Gastroesophageal sphincter (tissue), 4 donors: ENCODE data around the gene TMEM125. TPM values are rescaled to one million over a fixed set of nuclear protein-coding genes. Genes with fewer than 3 reads are reported as not detected.

ENCODE experiments used
- ATAC-seq: fragments of 150-250 bp; one replicate; pipeline ENCODE4 v1.9.1; 2016; ENCODE audit warnings: mild to moderate bottlenecking, moderate library complexity
- H3K27ac ChIP-seq, 4 donors: fragments of 200-600 bp; sonication (generic) in 3 of 4; 1 replicate in 3 of 4; 2 replicates in 1 of 4; pipeline ENCODE4 v1.5.1; 2016 to 2019
- H3K27me3 ChIP-seq: fragments of 200-600 bp; sonication (generic); one replicate; pipeline ENCODE4 v1.5.1; 2019
- H3K36me3 ChIP-seq, 2 donors: fragments of 200-600 bp; sonication (generic); one replicate each; pipeline ENCODE4 v1.5.1; 2019; ENCODE audit warnings: control low read depth in 1 of 2
- H3K4me1 ChIP-seq, 3 donors: fragments of 200-600 bp; sonication (generic); 1 replicate in 2 of 3; 2 replicates in 1 of 3; pipeline ENCODE4 v1.5.1; 2016 to 2019; ENCODE audit warnings: control low read depth in 2 of 3
- H3K4me3 ChIP-seq, 2 donors: fragments of 200-600 bp; sonication (generic); one replicate each; pipeline ENCODE4 v1.5.1; 2019; ENCODE audit warnings: mild to moderate bottlenecking in 1 of 2, moderate library complexity in 1 of 2
- H3K9me3 ChIP-seq, 3 donors: fragments of 200-600 bp; sonication (generic); one replicate each; pipeline ENCODE4 v1.5.1; 2017 to 2019; ENCODE audit warnings: control low read depth in 2 of 3
- EP300 ChIP-seq: sonication (generic); formaldehyde crosslinking; IDR thresholded peaks from one replicate; pipeline ENCODE4 v1.6.1; 2017; ENCODE audit warnings: antibody characterized with exemption, mild to moderate bottlenecking
- POLR2A ChIP-seq, 2 donors: fragments of 450-650 bp; IDR thresholded peaks; one replicate each; pipeline ENCODE4 v1.6.1; 2017; ENCODE audit warnings: antibody characterized with exemption in 2 of 2, mild to moderate bottlenecking in 2 of 2, moderate library complexity in 1 of 2
- POLR2AphosphoS5 ChIP-seq: sonication (generic); formaldehyde crosslinking; IDR thresholded peaks from one replicate; pipeline ENCODE4 v1.6.1; 2017; ENCODE audit warnings: antibody characterized with exemption
- WGBS, 2 donors: methylation state at CpG; one replicate each; pipeline ENCODE4 v1.1.5; 2018; ENCODE audit warnings: low coverage in 1 of 2; 5-methylcytosine and 5-hydroxymethylcytosine counted together
- total RNA-seq, 4 donors: library from RNA; depleted of rRNA; stranded (reverse); fragments of >200 nt; gene quantifications; one replicate each; pipeline ENCODE4 v1.1.0, GENCODE V29; 2016
- TF ChIP-seq, protein P1 (sequence below), 4 experiments: fragments of 200-600 bp in 2 of 4; fragments of 450-650 bp in 2 of 4; sonication (generic) in 1 of 4; IDR thresholded peaks; one replicate each; pipeline ENCODE4 v1.5.1; 2017 to 2019; ENCODE audit warnings: antibody characterized with exemption in 4 of 4, mild to moderate bottlenecking in 2 of 4, moderate library complexity in 2 of 4

The TMEM125 gene
- total RNA-seq, 4 donors from 2014 or later: 0.45 TPM; not detected in 3

GRCh38 chr1:43307458-43308158, 37.8 kb downstream of the TMEM125 start:
- ATAC-seq: no peak
- no peaks in the 10 kb centered on the region for H3K27me3 ChIP-seq
- H3K4me1 ChIP-seq: peaks cover 0 to 27% (median 0%) of the 10 kb centered on the region in 3 donors
- no peak for TF ChIP-seq POLR2A (IDR thresholded peaks at IDR 0.05)
- TF ChIP-seq POLR2AphosphoS5: no peak
- TF ChIP-seq, protein P1, sequence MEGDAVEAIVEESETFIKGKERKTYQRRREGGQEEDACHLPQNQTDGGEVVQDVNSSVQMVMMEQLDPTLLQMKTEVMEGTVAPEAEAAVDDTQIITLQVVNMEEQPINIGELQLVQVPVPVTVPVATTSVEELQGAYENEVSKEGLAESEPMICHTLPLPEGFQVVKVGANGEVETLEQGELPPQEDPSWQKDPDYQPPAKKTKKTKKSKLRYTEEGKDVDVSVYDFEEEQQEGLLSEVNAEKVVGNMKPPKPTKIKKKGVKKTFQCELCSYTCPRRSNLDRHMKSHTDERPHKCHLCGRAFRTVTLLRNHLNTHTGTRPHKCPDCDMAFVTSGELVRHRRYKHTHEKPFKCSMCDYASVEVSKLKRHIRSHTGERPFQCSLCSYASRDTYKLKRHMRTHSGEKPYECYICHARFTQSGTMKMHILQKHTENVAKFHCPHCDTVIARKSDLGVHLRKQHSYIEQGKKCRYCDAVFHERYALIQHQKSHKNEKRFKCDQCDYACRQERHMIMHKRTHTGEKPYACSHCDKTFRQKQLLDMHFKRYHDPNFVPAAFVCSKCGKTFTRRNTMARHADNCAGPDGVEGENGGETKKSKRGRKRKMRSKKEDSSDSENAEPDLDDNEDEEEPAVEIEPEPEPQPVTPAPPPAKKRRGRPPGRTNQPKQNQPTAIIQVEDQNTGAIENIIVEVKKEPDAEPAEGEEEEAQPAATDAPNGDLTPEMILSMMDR (IDR thresholded peaks at IDR 0.05): no peak
- TF ChIP-seq EP300: no peak
- no peaks in the 10 kb centered on the region for H3K36me3 ChIP-seq
- no peak overlapping the region for H3K27ac ChIP-seq
- H3K9me3 ChIP-seq: no peaks in the 10 kb centered on the region
- 93 to 94% methylated on average over 3 of the region's 9 CpGs for WGBS, 2 donors
- no peak overlapping the region for H3K4me3 ChIP-seq

DNA sequence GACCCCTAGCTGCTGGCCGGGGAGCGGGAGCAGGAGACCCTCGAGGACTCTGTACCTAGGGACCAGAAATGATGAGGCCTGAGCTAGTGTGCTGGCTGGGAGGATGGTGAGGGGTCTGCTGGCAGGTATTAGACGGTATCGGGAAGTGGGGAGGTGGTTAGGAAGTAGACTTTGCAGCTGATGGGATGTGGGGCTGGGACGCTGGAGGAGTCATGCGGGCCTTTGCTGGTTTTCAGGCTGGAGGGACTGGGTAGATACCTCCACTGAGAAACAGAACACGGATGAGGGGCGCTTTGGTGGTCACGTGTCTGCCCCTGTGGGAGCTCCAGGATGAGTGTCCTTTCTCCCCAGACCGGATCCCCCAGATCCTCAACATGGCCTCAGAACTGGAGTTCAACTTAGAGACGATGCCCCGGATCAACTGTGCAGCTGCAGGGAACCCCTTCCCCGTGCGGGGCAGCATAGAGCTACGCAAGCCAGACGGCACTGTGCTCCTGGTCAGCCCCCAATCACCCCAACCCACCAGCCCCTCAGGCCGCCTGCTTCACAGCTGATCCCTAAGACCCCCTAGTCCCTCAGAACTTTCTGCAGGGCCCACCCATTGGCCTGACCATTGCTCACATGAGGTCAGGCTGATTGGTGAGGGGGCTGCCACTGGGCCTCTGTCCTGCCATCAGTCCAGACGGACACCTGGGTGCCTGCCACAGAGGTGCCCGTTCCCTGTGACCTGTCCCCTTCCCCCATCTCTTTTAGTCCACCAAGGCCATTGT, 39.0 kb downstream of the TMEM125 start:
- TF ChIP-seq EP300: no peak
- TF ChIP-seq, protein P1 (IDR thresholded peaks at IDR 0.05): no peak
- TF ChIP-seq POLR2AphosphoS5: no peak
- TF ChIP-seq POLR2A (IDR thresholded peaks at IDR 0.05): no peak
- Histone ChIP-seq H3K4me3 (no peak overlapping the region), H3K36me3 (no peaks in the 10 kb centered on the region), H3K4me1 (peaks cover 0 to 22% (median 0%) of the 10 kb centered on the region in 3 donors), H3K27ac (no peak overlapping the region), H3K27me3 (no peaks in the 10 kb centered on the region), H3K9me3 (no peaks in the 10 kb centered on the region)
- no peak for ATAC-seq
- WGBS, 2 donors: 87 to 90% methylated on average over 6 to 10 of the region's 20 CpGs

- H3K27ac ChIP-seq: no peak overlapping the region
- no peaks in the 10 kb centered on the region for H3K9me3 ChIP-seq
- no peaks in the 10 kb centered on the region for H3K36me3 ChIP-seq
- H3K4me3 ChIP-seq: no peak overlapping the region
- no peaks in the 10 kb centered on the region for H3K27me3 ChIP-seq
- H3K4me1 ChIP-seq: peaks cover 0 to 15% (median 0%) of the 10 kb centered on the region in 3 donors
- 93% methylated on average over 5 of the region's 13 CpGs; no CpG with 5 or more reads in 1 of the 2 donors for WGBS, 2 donors
- TF ChIP-seq EP300: no peak
- TF ChIP-seq, protein P1 (IDR thresholded peaks at IDR 0.05): no peak
- no peak for TF ChIP-seq POLR2AphosphoS5
- no peak for TF ChIP-seq POLR2A (IDR thresholded peaks at IDR 0.05)
- no peak for ATAC-seq
These were observed 39.7 kb downstream of the TMEM125 start for GRCh38 chr1:43309405-43310025.

- no peaks in the 10 kb centered on the region for H3K36me3 ChIP-seq
- WGBS, 2 donors: no CpG with 5 or more reads among the region's 9 CpGs
- no peaks in the 10 kb centered on the region for H3K27me3 ChIP-seq
- H3K9me3 ChIP-seq: no peaks in the 10 kb centered on the region
- no peak for ATAC-seq
- no peak overlapping the region for H3K4me3 ChIP-seq
- no peak overlapping the region for H3K27ac ChIP-seq
- TF ChIP-seq EP300 (no peak), POLR2A (IDR thresholded peaks at IDR 0.05) (no peak), POLR2AphosphoS5 (no peak)
- TF ChIP-seq, protein P1 (IDR thresholded peaks at IDR 0.05): no peak
- no peaks in the 10 kb centered on the region for H3K4me1 ChIP-seq
These were observed 41.7 kb downstream of the TMEM125 start for GRCh38 chr1:43311521-43311920.
